HEK293T (cell line): ENCODE measurements around the gene SEL1L3.

Source experiments
- ARNT ChIP-seq: fragments of 450-650 bp; IDR thresholded peaks from 2 replicates; pipeline ENCODE4 v1.6.1; 2017; ENCODE audit warnings: mild to moderate bottlenecking
- BHLHE40 ChIP-seq: fragments of 450-650 bp; IDR thresholded peaks from 2 replicates; pipeline ENCODE4 v1.6.1; 2016; ENCODE audit warnings: mild to moderate bottlenecking, moderate library complexity, borderline replicate concordance
- CTBP1 ChIP-seq: fragments of 450-650 bp; IDR thresholded peaks from 2 replicates; pipeline ENCODE4 v1.6.1; 2016; ENCODE audit warnings: borderline replicate concordance
- FOXA1 ChIP-seq: fragments of 450-650 bp; IDR thresholded peaks from 2 replicates; pipeline ENCODE4 v1.6.1; 2016; ENCODE audit warnings: mild to moderate bottlenecking
- FOXK2 ChIP-seq: fragments of 450-650 bp; IDR thresholded peaks from 2 replicates; pipeline ENCODE4 v1.6.1; 2016; ENCODE audit warnings: mild to moderate bottlenecking
- FOXM1 ChIP-seq: fragments of 450-650 bp; IDR thresholded peaks from 2 replicates; pipeline ENCODE4 v1.6.1; 2017; ENCODE audit warnings: mild to moderate bottlenecking, borderline replicate concordance
- HDGF ChIP-seq: fragments of 450-650 bp; IDR thresholded peaks from 2 replicates; pipeline ENCODE4 v1.6.1; 2017; ENCODE audit warnings: antibody characterized with exemption, borderline replicate concordance
- SP1 ChIP-seq: fragments of 450-650 bp; IDR thresholded peaks from 2 replicates; pipeline ENCODE4 v1.6.1; 2017
- SUZ12 ChIP-seq: fragments of 450-650 bp; IDR thresholded peaks from 2 replicates; pipeline ENCODE4 v1.6.1; 2016; ENCODE audit warnings: mild to moderate bottlenecking
- TARDBP ChIP-seq: fragments of 450-650 bp; IDR thresholded peaks from 2 replicates; pipeline ENCODE4 v1.6.1; 2016
- ZNF384 ChIP-seq: fragments of 450-650 bp; IDR thresholded peaks from 2 replicates; pipeline ENCODE4 v1.6.1; 2016
- TF ChIP-seq, protein P1 (sequence below): fragments of 450-650 bp; IDR thresholded peaks from 2 replicates; pipeline ENCODE4 v1.6.1; 2016

DNA sequence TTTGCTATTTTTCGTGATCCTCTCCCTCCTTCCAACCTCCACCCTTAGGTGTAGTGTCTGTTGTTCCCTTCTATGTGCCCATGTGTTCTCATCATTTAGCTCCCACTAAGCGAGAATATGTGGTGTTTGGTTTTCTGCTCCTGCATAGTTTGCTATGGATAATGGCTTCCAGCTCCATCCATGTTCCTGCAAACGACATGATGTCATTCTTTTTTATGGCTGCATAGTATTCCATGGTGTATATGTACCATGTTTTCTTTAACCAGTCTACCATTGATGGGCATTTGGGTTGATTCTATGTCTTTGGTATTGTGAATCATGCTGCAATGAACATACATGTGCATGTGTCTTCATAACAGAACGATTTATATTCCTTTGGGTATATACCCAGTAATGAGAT, 102.7 kb downstream of the SEL1L3 start:
- TF ChIP-seq SUZ12 (no peak), ZNF384 (no peak), FOXA1 (no peak), TARDBP (no peak), FOXM1 (no peak), ARNT (no peak), CTBP1 (no peak), HDGF (no peak), SP1 (no peak), FOXK2 (no peak), BHLHE40 (no peak)
- TF ChIP-seq, protein P1, sequence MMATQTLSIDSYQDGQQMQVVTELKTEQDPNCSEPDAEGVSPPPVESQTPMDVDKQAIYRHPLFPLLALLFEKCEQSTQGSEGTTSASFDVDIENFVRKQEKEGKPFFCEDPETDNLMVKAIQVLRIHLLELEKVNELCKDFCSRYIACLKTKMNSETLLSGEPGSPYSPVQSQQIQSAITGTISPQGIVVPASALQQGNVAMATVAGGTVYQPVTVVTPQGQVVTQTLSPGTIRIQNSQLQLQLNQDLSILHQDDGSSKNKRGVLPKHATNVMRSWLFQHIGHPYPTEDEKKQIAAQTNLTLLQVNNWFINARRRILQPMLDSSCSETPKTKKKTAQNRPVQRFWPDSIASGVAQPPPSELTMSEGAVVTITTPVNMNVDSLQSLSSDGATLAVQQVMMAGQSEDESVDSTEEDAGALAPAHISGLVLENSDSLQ = no peak
